K562 (cell line): ENCODE data around the gene ITSN2. TPM values are rescaled to one million over a fixed set of nuclear protein-coding genes. Genes with fewer than 3 reads are reported as not detected.

Experiments used
- CREBBP ChIP-seq: IDR thresholded peaks from one replicate; pipeline ENCODE4 v1.6.1; 2012; ENCODE audit warnings: low read depth, mild to moderate bottlenecking, control low read depth, inconsistent platforms, low read length
- CTBP1 ChIP-seq: fragments of 450-650 bp; IDR thresholded peaks from 2 replicates; pipeline ENCODE4 v1.6.1; 2016; ENCODE audit warnings: borderline replicate concordance
- DIDO1 ChIP-seq: fragments of 450-650 bp; IDR thresholded peaks from 2 replicates; pipeline ENCODE4 v1.6.1; 2016; ENCODE audit warnings: low read depth, missing biosample characterization, missing genetic modification characterization
- E2F3 ChIP-seq: fragments of 250-450 bp; sonication (Bioruptor Pico); IDR thresholded peaks from 2 replicates; pipeline ENCODE4 v1.4.0; 2020; ENCODE audit warnings: mild to moderate bottlenecking
- HDAC6 ChIP-seq: IDR thresholded peaks from 2 replicates; pipeline ENCODE4 v1.6.1; 2012; ENCODE audit warnings: low read depth, mild to moderate bottlenecking, control low read depth, inconsistent platforms, low read length, moderate library complexity
- KDM1A ChIP-seq, 2 experiments: fragments of 450-650 bp; IDR thresholded peaks; 2 replicates each; pipeline ENCODE4 v1.6.1; 2016; ENCODE audit warnings: mild to moderate bottlenecking in 2 of 2
- KDM5B ChIP-seq: fragments of 200-600 bp; sonication (generic); IDR thresholded peaks from 2 replicates; pipeline ENCODE4 v1.6.1; 2012; ENCODE audit warnings: low read depth, mild to moderate bottlenecking, moderate library complexity, low read length, control low read depth, inconsistent platforms; ENCODE audit not compliant: insufficient replicate concordance
- MECOM ChIP-seq: fragments of 250-450 bp; sonication (Bioruptor Pico); IDR thresholded peaks from 2 replicates; pipeline ENCODE4 v1.8.0; 2022; ENCODE audit warnings: inconsistent platforms
- NELFE ChIP-seq: IDR thresholded peaks from 2 replicates; pipeline ENCODE4 v1.6.1; 2011; ENCODE audit warnings: mild to moderate bottlenecking; ENCODE audit not compliant: insufficient read depth, insufficient read length
- NFE2L1 ChIP-seq: fragments of 450-650 bp; IDR thresholded peaks from 2 replicates; pipeline ENCODE4 v1.6.1; 2016; ENCODE audit warnings: missing genetic modification characterization, low read depth, mild to moderate bottlenecking, missing compliant biosample characterization, moderate library complexity, borderline replicate concordance
- SMC3 ChIP-seq: conservative IDR thresholded peaks from 2 replicates; pipeline ENCODE4 v1.6.1; 2011; ENCODE audit warnings: low read depth, low read length, improper control_type of control experiment; ENCODE audit not compliant: insufficient read depth
- SRSF9 ChIP-seq: fragments of 200-400 bp; formaldehyde crosslinking; IDR thresholded peaks from 2 replicates; pipeline ENCODE4 v1.6.1; 2017; ENCODE audit warnings: low read depth, low read length, borderline replicate concordance
- ZKSCAN8 ChIP-seq: fragments of 200-800 bp; sonication (Bioruptor generic); IDR thresholded peaks from 2 replicates; pipeline ENCODE4 v1.6.1; 2016; ENCODE audit warnings: missing genetic modification characterization, missing compliant biosample characterization
- polyA plus RNA-seq, 8 experiments: library from polyadenylated mRNA; depleted of rRNA in 4 of 8; stranded (reverse) in 5 of 8; unstranded in 3 of 8; fragments of >200 nt; fragmentation: Nextera tagmentation in 2 of 8; fragmentation: Illumina TruSeq in 1 of 8; extraction: Ambion mirVana in 2 of 8; extraction: Trizol in 1 of 8; gene quantifications; 2 replicates each; pipeline versions ENCODE4 v1.2.1 to v1.2.3, GENCODE V29; 2011 to 2014; ENCODE audit warnings: inconsistent platforms in 1 of 8, missing spikeins in 1 of 8
- total RNA-seq, 7 experiments: library from RNA; depleted of rRNA in 6 of 7; stranded (reverse); fragments of >200 nt in 6 of 7; fragmentation: Illumina TruSeq in 2 of 7; extraction: Trizol in 2 of 7; gene quantifications; 2 replicates each; pipeline versions ENCODE4 v1.2.1 to v1.2.3, GENCODE V29; 2011 to 2021; ENCODE audit warnings: low replicate concordance in 1 of 7
- TF ChIP-seq, protein P1 (sequence below): fragments of 150-350 bp; conservative IDR thresholded peaks from 2 replicates; pipeline ENCODE4 v1.6.1; 2014; ENCODE audit warnings: low read length
- TF ChIP-seq, protein P2 (sequence below): sonication (generic); formaldehyde crosslinking; IDR thresholded peaks from 2 replicates; pipeline ENCODE4 v1.8.1; 2022; ENCODE audit warnings: missing genetic modification reagents
- TF ChIP-seq, protein P3 (sequence below), 2 experiments: fragments of 450-650 bp; IDR thresholded peaks; 2 replicates each; pipeline ENCODE4 v1.6.1; 2016
- TF ChIP-seq, protein P4 (sequence below): IDR thresholded peaks from 2 replicates; pipeline ENCODE4 v1.6.1; 2011; ENCODE audit warnings: borderline replicate concordance, low read depth, mild to moderate bottlenecking, moderate library complexity, low read length; ENCODE audit not compliant: insufficient read depth, poor library complexity, severe bottlenecking
- TF ChIP-seq, protein P5 (sequence below): fragments of 450-650 bp; IDR thresholded peaks from 2 replicates; pipeline ENCODE4 v1.7.0; 2016; ENCODE audit warnings: borderline replicate concordance

Gene ITSN2
- total and polyA plus RNA-seq, 9 of the 15 experiments (the other 6 are each of a cell fraction or from before 2014, with no cell fraction given): 6.6 to 19.9 (median 15.2) TPM

DNA sequence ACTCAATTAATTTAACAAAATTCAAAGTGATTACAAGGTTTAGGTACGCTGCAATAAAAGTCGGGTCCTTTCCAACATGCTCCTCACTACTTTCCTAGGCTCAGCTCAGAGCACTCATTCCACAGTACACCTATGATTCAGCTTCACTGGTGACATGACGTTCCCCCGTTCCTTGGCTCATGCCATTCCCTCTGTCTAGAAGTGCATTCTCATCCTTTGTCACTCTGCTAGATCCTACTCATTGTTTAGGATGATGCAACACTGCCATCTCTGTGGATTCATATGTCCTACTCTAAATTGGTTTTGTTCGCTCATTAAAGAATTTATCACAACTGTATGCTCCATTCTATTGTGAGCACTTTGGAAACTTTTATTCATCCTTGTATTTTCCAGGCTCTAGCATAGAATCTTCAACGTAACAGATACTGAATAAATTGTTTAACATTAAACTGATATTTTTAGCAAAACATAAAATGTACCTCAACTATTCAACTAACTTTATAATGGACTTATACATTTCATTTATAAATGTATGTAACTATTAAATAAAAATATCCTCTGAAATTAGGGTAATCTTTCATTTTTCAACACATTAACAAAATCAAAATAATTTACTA lies 106.9 kb downstream of the ITSN2 start (continued):
- TF ChIP-seq, protein P1, sequence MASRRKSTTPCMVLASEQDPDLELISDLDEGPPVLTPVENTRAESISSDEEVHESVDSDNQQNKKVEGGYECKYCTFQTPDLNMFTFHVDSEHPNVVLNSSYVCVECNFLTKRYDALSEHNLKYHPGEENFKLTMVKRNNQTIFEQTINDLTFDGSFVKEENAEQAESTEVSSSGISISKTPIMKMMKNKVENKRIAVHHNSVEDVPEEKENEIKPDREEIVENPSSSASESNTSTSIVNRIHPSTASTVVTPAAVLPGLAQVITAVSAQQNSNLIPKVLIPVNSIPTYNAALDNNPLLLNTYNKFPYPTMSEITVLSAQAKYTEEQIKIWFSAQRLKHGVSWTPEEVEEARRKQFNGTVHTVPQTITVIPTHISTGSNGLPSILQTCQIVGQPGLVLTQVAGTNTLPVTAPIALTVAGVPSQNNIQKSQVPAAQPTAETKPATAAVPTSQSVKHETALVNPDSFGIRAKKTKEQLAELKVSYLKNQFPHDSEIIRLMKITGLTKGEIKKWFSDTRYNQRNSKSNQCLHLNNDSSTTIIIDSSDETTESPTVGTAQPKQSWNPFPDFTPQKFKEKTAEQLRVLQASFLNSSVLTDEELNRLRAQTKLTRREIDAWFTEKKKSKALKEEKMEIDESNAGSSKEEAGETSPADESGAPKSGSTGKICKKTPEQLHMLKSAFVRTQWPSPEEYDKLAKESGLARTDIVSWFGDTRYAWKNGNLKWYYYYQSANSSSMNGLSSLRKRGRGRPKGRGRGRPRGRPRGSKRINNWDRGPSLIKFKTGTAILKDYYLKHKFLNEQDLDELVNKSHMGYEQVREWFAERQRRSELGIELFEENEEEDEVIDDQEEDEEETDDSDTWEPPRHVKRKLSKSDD: no peak
- TF ChIP-seq MECOM (CRISPR knock-in tag): peak; percentile 70
- no peak for TF ChIP-seq NELFE
- peak; percentile 29 to 47; a peak in 2 of 4 replicates for TF ChIP-seq KDM1A (IDR thresholded peaks at IDR 0.05)
- TF ChIP-seq SMC3: no peak
- TF ChIP-seq, protein P2, sequence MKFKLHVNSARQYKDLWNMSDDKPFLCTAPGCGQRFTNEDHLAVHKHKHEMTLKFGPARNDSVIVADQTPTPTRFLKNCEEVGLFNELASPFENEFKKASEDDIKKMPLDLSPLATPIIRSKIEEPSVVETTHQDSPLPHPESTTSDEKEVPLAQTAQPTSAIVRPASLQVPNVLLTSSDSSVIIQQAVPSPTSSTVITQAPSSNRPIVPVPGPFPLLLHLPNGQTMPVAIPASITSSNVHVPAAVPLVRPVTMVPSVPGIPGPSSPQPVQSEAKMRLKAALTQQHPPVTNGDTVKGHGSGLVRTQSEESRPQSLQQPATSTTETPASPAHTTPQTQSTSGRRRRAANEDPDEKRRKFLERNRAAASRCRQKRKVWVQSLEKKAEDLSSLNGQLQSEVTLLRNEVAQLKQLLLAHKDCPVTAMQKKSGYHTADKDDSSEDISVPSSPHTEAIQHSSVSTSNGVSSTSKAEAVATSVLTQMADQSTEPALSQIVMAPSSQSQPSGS (CRISPR knock-in tag): no peak
- TF ChIP-seq NFE2L1: no peak
- TF ChIP-seq, protein P3, sequence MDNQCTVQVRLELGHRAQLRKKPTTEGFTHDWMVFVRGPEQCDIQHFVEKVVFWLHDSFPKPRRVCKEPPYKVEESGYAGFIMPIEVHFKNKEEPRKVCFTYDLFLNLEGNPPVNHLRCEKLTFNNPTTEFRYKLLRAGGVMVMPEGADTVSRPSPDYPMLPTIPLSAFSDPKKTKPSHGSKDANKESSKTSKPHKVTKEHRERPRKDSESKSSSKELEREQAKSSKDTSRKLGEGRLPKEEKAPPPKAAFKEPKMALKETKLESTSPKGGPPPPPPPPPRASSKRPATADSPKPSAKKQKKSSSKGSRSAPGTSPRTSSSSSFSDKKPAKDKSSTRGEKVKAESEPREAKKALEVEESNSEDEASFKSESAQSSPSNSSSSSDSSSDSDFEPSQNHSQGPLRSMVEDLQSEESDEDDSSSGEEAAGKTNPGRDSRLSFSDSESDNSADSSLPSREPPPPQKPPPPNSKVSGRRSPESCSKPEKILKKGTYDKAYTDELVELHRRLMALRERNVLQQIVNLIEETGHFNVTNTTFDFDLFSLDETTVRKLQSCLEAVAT (IDR thresholded peaks at IDR 0.05): peak in 1 of 2 experiments; percentile 85; a peak in 2 of 4 replicates
- TF ChIP-seq, protein P4, sequence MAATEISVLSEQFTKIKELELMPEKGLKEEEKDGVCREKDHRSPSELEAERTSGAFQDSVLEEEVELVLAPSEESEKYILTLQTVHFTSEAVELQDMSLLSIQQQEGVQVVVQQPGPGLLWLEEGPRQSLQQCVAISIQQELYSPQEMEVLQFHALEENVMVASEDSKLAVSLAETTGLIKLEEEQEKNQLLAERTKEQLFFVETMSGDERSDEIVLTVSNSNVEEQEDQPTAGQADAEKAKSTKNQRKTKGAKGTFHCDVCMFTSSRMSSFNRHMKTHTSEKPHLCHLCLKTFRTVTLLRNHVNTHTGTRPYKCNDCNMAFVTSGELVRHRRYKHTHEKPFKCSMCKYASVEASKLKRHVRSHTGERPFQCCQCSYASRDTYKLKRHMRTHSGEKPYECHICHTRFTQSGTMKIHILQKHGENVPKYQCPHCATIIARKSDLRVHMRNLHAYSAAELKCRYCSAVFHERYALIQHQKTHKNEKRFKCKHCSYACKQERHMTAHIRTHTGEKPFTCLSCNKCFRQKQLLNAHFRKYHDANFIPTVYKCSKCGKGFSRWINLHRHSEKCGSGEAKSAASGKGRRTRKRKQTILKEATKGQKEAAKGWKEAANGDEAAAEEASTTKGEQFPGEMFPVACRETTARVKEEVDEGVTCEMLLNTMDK: no peak
- no peak for TF ChIP-seq KDM5B
- TF ChIP-seq CTBP1: peak; percentile 69; the same call in 1 of the 2 replicates
- no peak for TF ChIP-seq E2F3 (CRISPR knock-in tag)
- TF ChIP-seq SRSF9: no peak
- TF ChIP-seq, protein P5, sequence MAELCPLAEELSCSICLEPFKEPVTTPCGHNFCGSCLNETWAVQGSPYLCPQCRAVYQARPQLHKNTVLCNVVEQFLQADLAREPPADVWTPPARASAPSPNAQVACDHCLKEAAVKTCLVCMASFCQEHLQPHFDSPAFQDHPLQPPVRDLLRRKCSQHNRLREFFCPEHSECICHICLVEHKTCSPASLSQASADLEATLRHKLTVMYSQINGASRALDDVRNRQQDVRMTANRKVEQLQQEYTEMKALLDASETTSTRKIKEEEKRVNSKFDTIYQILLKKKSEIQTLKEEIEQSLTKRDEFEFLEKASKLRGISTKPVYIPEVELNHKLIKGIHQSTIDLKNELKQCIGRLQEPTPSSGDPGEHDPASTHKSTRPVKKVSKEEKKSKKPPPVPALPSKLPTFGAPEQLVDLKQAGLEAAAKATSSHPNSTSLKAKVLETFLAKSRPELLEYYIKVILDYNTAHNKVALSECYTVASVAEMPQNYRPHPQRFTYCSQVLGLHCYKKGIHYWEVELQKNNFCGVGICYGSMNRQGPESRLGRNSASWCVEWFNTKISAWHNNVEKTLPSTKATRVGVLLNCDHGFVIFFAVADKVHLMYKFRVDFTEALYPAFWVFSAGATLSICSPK: no peak
- no peak for TF ChIP-seq CREBBP
- no peak for TF ChIP-seq ZKSCAN8 (CRISPR knock-in tag)
- no peak for TF ChIP-seq DIDO1 (tag)
- TF ChIP-seq HDAC6: no peak
